GM18909 (cell line): ENCODE measurements around the gene GPR156.
"Not testable (repeated sequence)": the region's sequence is repeated elsewhere in the genome, so short reads cannot be mapped to it uniquely, and the experiment has no call there.

ENCODE experiments used
- ATAC-seq: cut with Tn5 transposase; IDR thresholded peaks from one replicate; pipeline ENCODE4 v1.9.1; 2021; ENCODE audit warnings: mild to moderate bottlenecking; ENCODE audit not compliant: unreplicated experiment, poor library complexity

The GPR156 gene

GRCh38 chr3:120284747-120285507, at the start of gene GPR156:
GPR156 (minus strand) TSS chr3:120285222; CDS start chr3:120244098, 41,124 bp downstream.
- ATAC-seq = no peak

GRCh38 chr3:120332646-120333045, 47.6 kb upstream of the GPR156 start:
- no peak for ATAC-seq

- ATAC-seq = no peak
Observed at GRCh38 chr3:120331076-120331475, 46.1 kb upstream of the GPR156 start.

- no peak for ATAC-seq
Observed at GRCh38 chr3:120326784-120327183, 41.8 kb upstream of the GPR156 start.

- no peak for ATAC-seq
Observed at GRCh38 chr3:120324190-120324589, 39.2 kb upstream of the GPR156 start.

- not testable (repeated sequence) for ATAC-seq
Observed at GRCh38 chr3:120323761-120324160, 38.7 kb upstream of the GPR156 start.

GRCh38 chr3:120311863-120312794, 27.1 kb upstream of the GPR156 start:
- no peak for ATAC-seq

GRCh38 chr3:120306519-120307455, 21.8 kb upstream of the GPR156 start:
- ATAC-seq = no peak

GRCh38 chr3:120304616-120305015, 19.6 kb upstream of the GPR156 start:
- ATAC-seq = no peak

- ATAC-seq = no peak
Observed at GRCh38 chr3:120302361-120302760, 17.3 kb upstream of the GPR156 start.

- no peak for ATAC-seq
Observed at GRCh38 chr3:120300971-120301370, 15.9 kb upstream of the GPR156 start.

GRCh38 chr3:120299403-120299802, 14.4 kb upstream of the GPR156 start:
- no peak for ATAC-seq

GRCh38 chr3:120298996-120299395, 14.0 kb upstream of the GPR156 start:
- ATAC-seq = no peak

GRCh38 chr3:120291552-120291951, 6.5 kb upstream of the GPR156 start:
- not testable (repeated sequence) for ATAC-seq

GRCh38 chr3:120289636-120290035, 4.6 kb upstream of the GPR156 start:
- no peak for ATAC-seq

- ATAC-seq = no peak
Observed at GRCh38 chr3:120286465-120286864, 1.4 kb upstream of the GPR156 start.

GRCh38 chr3:120285508-120285841, 453 bp upstream of the GPR156 start:
- no peak for ATAC-seq

- no peak for ATAC-seq
Observed at GRCh38 chr3:120281261-120281660, 3.8 kb downstream of the GPR156 start.

GRCh38 chr3:120280566-120280965, 4.5 kb downstream of the GPR156 start:
- ATAC-seq = no peak

- ATAC-seq = no peak
Observed at GRCh38 chr3:120280026-120280425, 5.0 kb downstream of the GPR156 start.
